LNCAP (cell line): ENCODE results near the gene KRTAP5-3.

Source experiments
- TF ChIP-seq, protein P1 (sequence below): fragments of 450-650 bp; IDR thresholded peaks from 2 replicates; pipeline ENCODE4 v1.5.1; 2017; ENCODE audit warnings: mild to moderate bottlenecking

Gene KRTAP5-3

GRCh38 chr11:1640076-1640946 lies 32.0 kb upstream of the KRTAP5-3 start:
- TF ChIP-seq, protein P1, sequence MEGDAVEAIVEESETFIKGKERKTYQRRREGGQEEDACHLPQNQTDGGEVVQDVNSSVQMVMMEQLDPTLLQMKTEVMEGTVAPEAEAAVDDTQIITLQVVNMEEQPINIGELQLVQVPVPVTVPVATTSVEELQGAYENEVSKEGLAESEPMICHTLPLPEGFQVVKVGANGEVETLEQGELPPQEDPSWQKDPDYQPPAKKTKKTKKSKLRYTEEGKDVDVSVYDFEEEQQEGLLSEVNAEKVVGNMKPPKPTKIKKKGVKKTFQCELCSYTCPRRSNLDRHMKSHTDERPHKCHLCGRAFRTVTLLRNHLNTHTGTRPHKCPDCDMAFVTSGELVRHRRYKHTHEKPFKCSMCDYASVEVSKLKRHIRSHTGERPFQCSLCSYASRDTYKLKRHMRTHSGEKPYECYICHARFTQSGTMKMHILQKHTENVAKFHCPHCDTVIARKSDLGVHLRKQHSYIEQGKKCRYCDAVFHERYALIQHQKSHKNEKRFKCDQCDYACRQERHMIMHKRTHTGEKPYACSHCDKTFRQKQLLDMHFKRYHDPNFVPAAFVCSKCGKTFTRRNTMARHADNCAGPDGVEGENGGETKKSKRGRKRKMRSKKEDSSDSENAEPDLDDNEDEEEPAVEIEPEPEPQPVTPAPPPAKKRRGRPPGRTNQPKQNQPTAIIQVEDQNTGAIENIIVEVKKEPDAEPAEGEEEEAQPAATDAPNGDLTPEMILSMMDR: peak; percentile 96

- TF ChIP-seq, protein P1: no peak
These were observed 31.4 kb upstream of the KRTAP5-3 start for GRCh38 chr11:1639666-1640065.

GRCh38 chr11:1639102-1639620 lies 30.9 kb upstream of the KRTAP5-3 start:
- TF ChIP-seq, protein P1: no peak

GRCh38 chr11:1638344-1638743 lies 30.1 kb upstream of the KRTAP5-3 start:
- TF ChIP-seq, protein P1: no peak

DNA sequence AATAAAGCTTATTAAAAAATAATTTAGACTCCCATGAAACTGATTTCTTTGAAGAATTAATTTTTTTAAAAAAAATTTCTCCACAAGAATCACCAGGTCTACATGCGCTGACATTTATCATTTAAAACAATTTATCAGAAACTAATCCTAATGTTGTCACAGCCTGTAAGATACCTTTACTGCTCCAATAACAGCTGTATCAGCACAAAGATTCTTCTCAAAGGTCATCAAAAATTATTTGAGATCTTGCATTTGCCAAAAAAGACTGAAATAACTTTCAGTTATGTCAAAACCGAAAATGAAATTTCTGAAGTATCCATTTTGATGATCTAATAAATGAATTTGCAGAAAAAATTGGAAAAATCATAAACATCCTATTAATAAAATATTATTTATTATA lies 29.4 kb upstream of the KRTAP5-3 start:
- TF ChIP-seq, protein P1: no peak

GRCh38 chr11:1636291-1636950 lies 28.2 kb upstream of the KRTAP5-3 start:
- TF ChIP-seq, protein P1: no peak

DNA sequence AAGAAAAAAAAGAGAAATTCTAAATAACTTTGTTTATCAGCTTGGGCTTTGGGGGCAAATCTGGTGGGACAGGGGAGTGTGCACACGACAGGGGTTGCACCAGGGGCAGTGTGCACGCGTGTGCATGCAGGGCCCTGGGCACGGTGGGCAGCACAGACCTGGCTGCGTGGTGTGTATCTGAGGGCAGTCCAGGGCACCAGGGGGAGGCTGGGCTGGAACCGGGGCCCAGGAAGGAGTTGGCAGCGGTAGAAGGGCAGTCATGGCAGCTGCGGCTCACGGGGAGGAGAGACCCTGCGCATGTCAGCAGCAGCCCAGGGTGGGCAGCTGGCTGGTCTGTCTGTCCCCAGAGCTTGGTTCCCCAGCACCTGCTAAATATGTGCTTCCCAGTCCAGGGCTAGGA lies 25.6 kb upstream of the KRTAP5-3 start:
- TF ChIP-seq, protein P1: no peak
